SH-SY5Y (cell line): Measurements from ENCODE around the gene GLI2.

Source experiments
- GATA2 ChIP-seq: IDR thresholded peaks from 2 replicates; pipeline ENCODE4 v1.6.1; 2011; ENCODE audit warnings: mild to moderate bottlenecking, low read depth, low read length
- GATA3 ChIP-seq: IDR thresholded peaks from 2 replicates; pipeline ENCODE4 v1.6.1; 2011; ENCODE audit warnings: low read depth, mild to moderate bottlenecking, low read length, moderate library complexity

- TF ChIP-seq GATA3 (no peak), GATA2 (no peak)
These were observed 49.7 kb upstream of the GLI2 start for GRCh38 chr2:120685974-120686297.
